H9 (cell line): ENCODE data around the gene SH3BP2. TPM values are rescaled to one million over a fixed set of nuclear protein-coding genes. Genes with fewer than 3 reads are reported as not detected.

ENCODE experiments used
- DNase-seq: peaks from one replicate; pipeline ENCODE4 v3.0.0-alpha.2; 2017
- H2AFZ ChIP-seq: one replicate; pipeline ENCODE4 v1.6.1; 2013; ENCODE audit warnings: mild to moderate bottlenecking, low read length, control low read depth, moderate library complexity
- H2AK5ac ChIP-seq: 2 replicates; pipeline ENCODE4 v1.6.1; 2013; ENCODE audit warnings: low read length, control low read depth, mixed read lengths; ENCODE audit not compliant: insufficient read length
- H2BK120ac ChIP-seq: one replicate; pipeline ENCODE4 v1.6.1; 2013; ENCODE audit warnings: low read depth, mild to moderate bottlenecking, low read length, control low read depth, inconsistent platforms; ENCODE audit not compliant: poor library complexity, severe bottlenecking
- H2BK12ac ChIP-seq: 2 replicates; pipeline ENCODE4 v1.6.1; 2013; ENCODE audit warnings: low read length, control low read depth, mixed read lengths, low read depth; ENCODE audit not compliant: insufficient read length
- H2BK15ac ChIP-seq: 2 replicates; pipeline ENCODE4 v1.6.1; 2013; ENCODE audit warnings: low read depth, low read length, control low read depth
- H2BK20ac ChIP-seq: one replicate; pipeline ENCODE4 v1.6.1; 2013; ENCODE audit warnings: low read depth, mild to moderate bottlenecking, low read length, control low read depth, inconsistent platforms; ENCODE audit not compliant: poor library complexity, severe bottlenecking
- H2BK5ac ChIP-seq: 2 replicates; pipeline ENCODE4 v1.6.1; 2013; ENCODE audit warnings: low read length, control low read depth, mixed read lengths; ENCODE audit not compliant: insufficient read length
- H3K14ac ChIP-seq: 2 replicates; pipeline ENCODE4 v1.6.1; 2013; ENCODE audit warnings: low read length, control low read depth; ENCODE audit not compliant: insufficient read depth
- H3K18ac ChIP-seq: 2 replicates; pipeline ENCODE4 v1.6.1; 2013; ENCODE audit warnings: low read depth, mild to moderate bottlenecking, mixed read lengths, low read length, control low read depth; ENCODE audit not compliant: insufficient read length
- H3K23ac ChIP-seq: 2 replicates; pipeline ENCODE4 v1.6.1; 2013; ENCODE audit warnings: low read length, control low read depth, mixed read lengths, low read depth; ENCODE audit not compliant: insufficient read length
- H3K23me2 ChIP-seq: 2 replicates; pipeline ENCODE4 v1.6.1; 2013; ENCODE audit warnings: low read depth, mild to moderate bottlenecking, mixed read lengths, low read length, control low read depth; ENCODE audit not compliant: insufficient read length, poor library complexity, severe bottlenecking
- H3K27ac ChIP-seq: 2 replicates; pipeline ENCODE4 v1.5.1; 2013; ENCODE audit warnings: low read length, control low read depth, mixed read lengths, low read depth; ENCODE audit not compliant: insufficient read length
- H3K27me3 ChIP-seq: 2 replicates; pipeline ENCODE4 v1.6.1; 2013; ENCODE audit warnings: low read length, control low read depth, inconsistent platforms; ENCODE audit not compliant: insufficient read depth
- H3K4ac ChIP-seq: 2 replicates; pipeline ENCODE4 v1.6.1; 2013; ENCODE audit warnings: low read depth, mild to moderate bottlenecking, control low read depth, inconsistent platforms, low read length, moderate library complexity
- H3K4me1 ChIP-seq: 2 replicates; pipeline ENCODE4 v1.6.1; 2013; ENCODE audit warnings: low read length, control low read depth, inconsistent platforms; ENCODE audit not compliant: insufficient read depth
- H3K4me2 ChIP-seq: 2 replicates; pipeline ENCODE4 v1.6.1; 2013; ENCODE audit warnings: low read length, control low read depth, mixed read lengths; ENCODE audit not compliant: insufficient read length, insufficient read depth
- H3K56ac ChIP-seq: 2 replicates; pipeline ENCODE4 v1.6.1; 2013; ENCODE audit warnings: low read depth, mild to moderate bottlenecking, mixed read lengths, low read length, control low read depth; ENCODE audit not compliant: insufficient read length
- H3K79me1 ChIP-seq: 2 replicates; pipeline ENCODE4 v1.6.1; 2013; ENCODE audit warnings: low read depth, mild to moderate bottlenecking, moderate library complexity, low read length, control low read depth, inconsistent platforms; ENCODE audit not compliant: insufficient read depth, poor library complexity, severe bottlenecking
- H3K79me2 ChIP-seq: 2 replicates; pipeline ENCODE4 v1.6.1; 2013; ENCODE audit warnings: low read length, control low read depth, inconsistent platforms; ENCODE audit not compliant: insufficient read depth
- H3K9ac ChIP-seq: 2 replicates; pipeline ENCODE4 v1.6.1; 2013; ENCODE audit warnings: low read length, control low read depth, mixed read lengths; ENCODE audit not compliant: insufficient read length; ENCODE audit errors: extremely low read depth
- H3K9me3 ChIP-seq: one replicate; pipeline ENCODE4 v1.6.1; 2013; ENCODE audit warnings: low read depth, low read length, inconsistent platforms; ENCODE audit not compliant: control insufficient read depth
- H3T11ph ChIP-seq: one replicate; pipeline ENCODE4 v1.6.1; 2013; ENCODE audit warnings: mild to moderate bottlenecking, low read length, control low read depth, inconsistent platforms
- H4K20me1 ChIP-seq: one replicate; pipeline ENCODE4 v1.6.1; 2013; ENCODE audit not compliant: control insufficient read depth, insufficient read length, insufficient read depth
- H4K5ac ChIP-seq: 2 replicates; pipeline ENCODE4 v1.6.1; 2013; ENCODE audit warnings: low read depth, mild to moderate bottlenecking, mixed read lengths, low read length, control low read depth; ENCODE audit not compliant: insufficient read length
- H4K8ac ChIP-seq: replicated peaks from 2 replicates; pipeline ENCODE4 v1.6.1; 2013; ENCODE audit warnings: low read length, control low read depth, mixed read lengths, low read depth; ENCODE audit not compliant: insufficient read length
- H4K91ac ChIP-seq: 2 replicates; pipeline ENCODE4 v1.6.1; 2013; ENCODE audit warnings: low read depth, mild to moderate bottlenecking, moderate library complexity, mixed read lengths, low read length, control low read depth; ENCODE audit not compliant: insufficient read length
- H3K27ac Mint-ChIP-seq, 3 experiments: 2 replicates in 2 of 3; 3 replicates in 1 of 3; pipeline ENCODE4 v1.8.0; 2020 to 2021; ENCODE audit warnings: mixed read lengths in 3 of 3, mild to moderate bottlenecking in 1 of 3, moderate library complexity in 1 of 3
- H3K27me3 Mint-ChIP-seq: 2 replicates; pipeline ENCODE4 v1.8.0; 2021; ENCODE audit warnings: low read depth, mild to moderate bottlenecking, moderate library complexity, mixed read lengths
- H3K36me3 Mint-ChIP-seq, 3 experiments: 2 replicates in 2 of 3; 3 replicates in 1 of 3; pipeline ENCODE4 v1.8.0; 2020 to 2021; ENCODE audit warnings: low read depth in 3 of 3, mixed read lengths in 3 of 3; ENCODE audit not compliant: insufficient read depth in 1 of 3
- H3K4me1 Mint-ChIP-seq, 2 experiments: 2 replicates each; pipeline ENCODE4 v1.8.0; 2020; ENCODE audit warnings: mixed read lengths in 2 of 2
- H3K4me3 Mint-ChIP-seq, 2 experiments: 2 replicates in 1 of 2; 3 replicates in 1 of 2; pipeline ENCODE4 v1.8.0; 2020 to 2021; ENCODE audit warnings: mild to moderate bottlenecking in 2 of 2, mixed read lengths in 2 of 2, moderate library complexity in 1 of 2
- H3K9me3 Mint-ChIP-seq, 2 experiments: 2 replicates in 1 of 2; 3 replicates in 1 of 2; pipeline ENCODE4 v1.8.0; 2020; ENCODE audit warnings: mild to moderate bottlenecking in 2 of 2, mixed read lengths in 2 of 2, moderate library complexity in 1 of 2
- CTCF ChIP-seq: fragments of 200-600 bp; sonication (generic); conservative IDR thresholded peaks from 3 replicates; pipeline ENCODE4 v1.8.0; 2021; ENCODE audit warnings: antibody characterized with exemption, mild to moderate bottlenecking
- WGBS: extraction: QIAGEN DNeasy Blood & Tissue Kit; methylation state at CpG from one replicate; pipeline ENCODE4 v1.1.7; 2013; ENCODE audit warnings: missing lambda C conversion rate, low lambda C conversion rate, mixed read lengths; ENCODE audit not compliant: insufficient read length; ENCODE audit errors: extremely low coverage; 5-methylcytosine and 5-hydroxymethylcytosine counted together
- total RNA-seq: library from RNA; stranded (reverse); gene quantifications from 2 replicates; pipeline ENCODE4 v1.2.1, GENCODE V29; 2021

SH3BP2 gene
- total RNA-seq, 1 experiment from 2014 or later: 37.6 TPM

GRCh38 chr4:2785613-2786012 is 7.3 kb upstream of the SH3BP2 start:
- Histone ChIP-seq H3K79me2 (no peaks in the 10 kb centered on the region), H2BK12ac (no peak overlapping the region), H2BK120ac (no peak overlapping the region), H2AFZ (no peak overlapping the region), H3K9ac (no peak overlapping the region), H2BK5ac (no peak overlapping the region), H4K5ac (no peak overlapping the region), H4K8ac (no peak overlapping the region), H4K91ac (no peak overlapping the region), H3K23ac (no peak overlapping the region), H3K23me2 (no peaks in the 10 kb centered on the region), H4K20me1 (no peaks in the 10 kb centered on the region), H3T11ph (no peak overlapping the region), H3K79me1 (no peaks in the 10 kb centered on the region), H3K14ac (no peak overlapping the region), H3K4me2 (no peak overlapping the region), H3K9me3 (no peaks in the 10 kb centered on the region), H3K27me3 (no peaks in the 10 kb centered on the region), H3K56ac (no peak overlapping the region), H3K18ac (no peak overlapping the region), H3K4me1 (no peaks in the 10 kb centered on the region), H3K27ac (no peak overlapping the region), H2BK15ac (no peak overlapping the region), H2BK20ac (no peak overlapping the region), H2AK5ac (no peak overlapping the region), H3K4ac (no peak overlapping the region)
- DNase-seq: no peak
- no peak overlapping the region for H3K27ac Mint-ChIP-seq
- no peak for TF ChIP-seq CTCF
- peaks cover 9% of the 10 kb centered on the region for H3K27me3 Mint-ChIP-seq
- peaks cover 0 to 16% (median 0%) of the 10 kb centered on the region in 3 experiments; a peak in 4 of 7 replicates for H3K36me3 Mint-ChIP-seq
- WGBS: no CpG with 5 or more reads among the region's 4 CpGs
- peaks cover 28 to 32% of the 10 kb centered on the region in 2 experiments for H3K4me1 Mint-ChIP-seq
- H3K9me3 Mint-ChIP-seq: peaks cover 5 to 9% of the 10 kb centered on the region in 2 experiments; a peak in 3 of 5 replicates
- no peak overlapping the region for H3K4me3 Mint-ChIP-seq
